Cardiac septum (tissue), 1 donor: ENCODE measurements around the gene MYLK3. TPM values are rescaled to one million over a fixed set of nuclear protein-coding genes. Genes with fewer than 3 reads are reported as not detected.

Experiments
- DNase-seq: peaks from one replicate; pipeline ENCODE4 v3.0.0-alpha.2; 2020; ENCODE audit warnings: low spot score
- intact Hi-C: fragments of 100-400 bp; cut with DNase I; formaldehyde crosslinking; loops from one replicate; pipeline ENCODE4 v1.14.0; 2022
- total RNA-seq: library from RNA; stranded (reverse); fragmentation: NEBNext Ultra II Directional; extraction: Animal tissue kit (Norgen Biotek cat#: 25700); gene quantifications from one replicate; pipeline ENCODE4 v1.2.1, GENCODE V29; 2021
- donor health status: DM: no; HTN: no; CAD: no.

The MYLK3 gene
- total RNA-seq, 1 donor from 2014 or later = 150 TPM

DNA sequence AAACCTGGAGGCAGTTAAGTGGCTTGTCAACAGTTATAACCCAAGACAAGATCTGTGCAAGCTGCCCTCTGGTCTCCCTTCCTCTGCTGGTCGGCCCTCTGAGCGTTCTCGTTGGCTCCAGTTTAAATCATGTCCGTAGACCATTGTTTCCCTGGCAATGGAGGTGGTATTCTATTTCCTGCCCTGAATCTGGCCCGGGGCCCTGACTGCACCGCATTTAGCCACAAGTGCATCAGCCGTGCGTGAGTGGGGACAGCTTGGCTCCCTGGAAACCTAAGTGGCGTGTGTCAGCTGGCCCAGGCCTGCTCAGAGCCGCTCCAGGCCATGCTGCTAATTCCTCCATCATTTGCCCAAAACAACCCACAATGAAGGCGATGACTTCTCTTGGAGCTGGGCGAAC is 15.0 kb upstream of the MYLK3 start:
- peak; percentile 86 for DNase-seq
- intact Hi-C loops = no loop called here

DNA sequence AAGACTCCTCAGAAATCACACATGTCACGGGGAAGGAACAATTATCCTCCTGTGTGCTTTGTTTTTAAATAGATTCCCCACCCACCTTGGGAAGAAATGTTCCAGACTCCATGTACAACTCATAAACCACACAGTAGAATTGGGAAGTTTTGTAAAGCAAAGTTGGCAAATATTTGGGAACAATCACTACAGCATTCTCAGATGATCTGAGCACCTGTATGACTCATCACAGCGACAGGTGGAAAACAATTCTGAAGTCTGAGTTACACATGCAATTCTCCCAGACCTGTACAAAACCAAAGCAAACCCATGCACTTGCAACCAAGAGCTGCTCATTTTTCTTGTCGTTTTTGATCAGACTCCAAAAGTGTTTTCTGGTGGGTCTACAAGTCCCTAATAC is 14.4 kb upstream of the MYLK3 start:
- intact Hi-C loops = no loop called here
- no peak for DNase-seq

DNA sequence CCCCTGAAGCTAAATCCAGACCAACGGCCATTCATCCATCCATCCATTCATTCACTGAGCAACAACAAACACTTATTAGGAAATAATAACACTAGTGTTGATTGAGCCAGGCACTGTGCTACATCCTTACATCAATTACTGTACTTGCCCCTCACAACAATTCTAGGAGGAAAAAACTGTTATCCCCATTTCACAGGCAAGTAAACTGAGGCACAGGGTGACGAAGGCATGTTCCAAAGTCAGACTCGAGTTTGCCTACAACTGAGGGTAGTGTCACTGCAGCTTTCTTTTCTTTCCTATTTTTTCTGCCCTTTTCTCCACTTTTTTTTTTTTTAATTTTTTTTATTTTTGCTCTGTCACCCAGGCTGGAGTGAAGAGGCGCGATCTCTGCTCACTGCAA is 11.2 kb upstream of the MYLK3 start:
- intact Hi-C loops = loop anchor here (5.0 kb wide), 1 partner anchor 72 kb away; the partner anchor contains the start of genes ORC6 and VPS35
- no peak for DNase-seq

DNA sequence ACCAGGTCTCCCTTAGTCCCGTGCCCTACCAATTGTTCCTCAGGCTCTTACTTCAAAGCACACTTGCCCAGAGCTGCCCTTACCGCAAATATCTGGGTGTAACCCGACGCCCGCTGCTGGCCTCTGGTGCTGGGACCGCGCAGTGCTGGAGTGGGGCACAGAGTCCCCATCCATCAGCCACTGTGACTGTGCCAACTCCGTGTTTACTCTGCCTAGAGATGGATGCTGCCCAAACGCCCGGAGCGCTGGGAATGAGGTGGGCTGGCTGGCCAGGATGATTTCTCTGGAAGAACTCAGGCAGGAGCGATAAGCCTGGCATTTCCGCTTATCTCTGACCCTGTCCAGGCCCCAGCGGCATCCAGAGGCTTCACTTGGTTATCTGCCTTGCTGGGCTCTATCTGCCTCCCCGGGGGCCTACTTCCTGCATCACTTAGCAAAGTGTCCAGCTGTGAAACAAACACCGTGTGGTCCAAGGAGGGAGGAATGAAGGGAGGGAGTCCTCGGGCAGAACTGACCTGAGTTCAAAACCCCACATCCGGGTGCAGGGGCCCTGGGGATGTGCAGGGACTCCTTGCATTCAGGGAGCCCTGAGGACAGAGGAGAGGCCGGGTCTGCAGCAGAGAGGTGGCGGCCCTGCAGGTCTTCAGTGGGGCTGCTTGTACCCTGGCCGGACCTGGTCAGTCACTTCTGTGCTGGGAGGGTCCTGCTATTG is 9.4 kb upstream of the MYLK3 start:
- intact Hi-C loops = loop anchor here (1.0 to 5.0 kb wide), 3 partner anchors 9 to 70 kb away; partner anchors contain the start of genes MYLK3, ORC6 and VPS35
- peak; percentile 91 for DNase-seq

DNA sequence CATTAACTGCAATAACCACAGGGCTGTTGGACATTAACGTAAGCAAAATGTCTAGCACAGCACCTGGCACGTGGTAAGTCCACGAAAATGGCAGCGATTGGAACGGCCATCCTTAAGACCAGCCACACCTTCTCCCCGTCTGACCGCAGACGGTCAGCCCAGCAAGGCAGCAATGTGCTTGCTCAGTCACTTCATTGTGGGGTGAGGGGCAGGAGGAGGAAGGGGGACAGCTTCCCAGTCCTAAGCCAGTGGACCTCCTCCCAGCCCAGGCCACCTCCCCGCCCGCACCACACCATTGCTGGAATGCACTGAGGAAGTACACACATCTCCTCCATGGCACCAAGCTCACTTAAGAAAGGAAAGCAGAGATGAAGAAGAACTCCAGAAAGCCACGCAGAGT is 8.6 kb upstream of the MYLK3 start:
- DNase-seq = peak; percentile 64
- intact Hi-C loops = loop anchor here (1.0 to 5.0 kb wide), 3 partner anchors 8 to 69 kb away; partner anchors contain the start of genes MYLK3, ORC6 and VPS35

DNA sequence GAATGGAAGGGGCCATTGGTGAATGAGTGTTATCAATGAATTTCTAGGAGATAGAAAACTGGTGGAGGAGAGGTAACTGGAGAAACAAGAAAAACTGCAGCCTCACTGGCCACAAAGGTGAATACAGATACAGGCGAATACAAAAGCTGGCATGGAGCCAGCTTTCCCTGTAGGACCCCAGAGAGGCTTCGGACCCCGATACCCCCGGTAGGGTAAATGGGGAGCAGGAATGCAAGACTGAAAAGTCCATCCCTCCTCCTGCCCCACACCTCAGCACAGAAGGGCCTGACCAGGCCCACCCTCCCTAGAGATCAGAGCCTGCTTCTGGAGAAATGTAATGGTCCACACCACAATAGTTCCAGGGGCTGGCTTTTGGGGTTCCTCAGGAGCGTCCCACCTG is 4.9 kb upstream of the MYLK3 start:
- intact Hi-C loops = no loop called here
- DNase-seq = no peak

DNA sequence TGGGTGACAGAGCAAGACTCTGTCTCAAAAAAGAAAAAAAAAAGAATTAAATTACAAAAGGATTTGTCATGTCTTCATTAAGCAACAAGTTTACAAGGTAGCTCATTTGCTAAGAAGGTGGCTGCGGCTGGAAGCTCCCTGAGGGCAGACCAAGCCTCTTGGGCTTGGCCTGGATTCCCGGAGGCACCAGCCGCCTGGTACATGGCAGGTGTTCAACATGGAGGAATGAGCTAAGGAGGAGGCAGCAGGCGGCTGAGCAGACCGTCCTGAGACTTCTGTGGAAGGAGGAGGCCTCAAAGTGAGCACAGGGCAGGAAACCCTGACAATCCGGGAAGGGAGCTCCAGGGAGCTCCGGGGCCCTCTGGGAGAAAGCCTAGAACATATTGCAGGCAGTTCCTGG is 3.2 kb upstream of the MYLK3 start:
- intact Hi-C loops = no loop called here
- peak; percentile 55 for DNase-seq

DNA sequence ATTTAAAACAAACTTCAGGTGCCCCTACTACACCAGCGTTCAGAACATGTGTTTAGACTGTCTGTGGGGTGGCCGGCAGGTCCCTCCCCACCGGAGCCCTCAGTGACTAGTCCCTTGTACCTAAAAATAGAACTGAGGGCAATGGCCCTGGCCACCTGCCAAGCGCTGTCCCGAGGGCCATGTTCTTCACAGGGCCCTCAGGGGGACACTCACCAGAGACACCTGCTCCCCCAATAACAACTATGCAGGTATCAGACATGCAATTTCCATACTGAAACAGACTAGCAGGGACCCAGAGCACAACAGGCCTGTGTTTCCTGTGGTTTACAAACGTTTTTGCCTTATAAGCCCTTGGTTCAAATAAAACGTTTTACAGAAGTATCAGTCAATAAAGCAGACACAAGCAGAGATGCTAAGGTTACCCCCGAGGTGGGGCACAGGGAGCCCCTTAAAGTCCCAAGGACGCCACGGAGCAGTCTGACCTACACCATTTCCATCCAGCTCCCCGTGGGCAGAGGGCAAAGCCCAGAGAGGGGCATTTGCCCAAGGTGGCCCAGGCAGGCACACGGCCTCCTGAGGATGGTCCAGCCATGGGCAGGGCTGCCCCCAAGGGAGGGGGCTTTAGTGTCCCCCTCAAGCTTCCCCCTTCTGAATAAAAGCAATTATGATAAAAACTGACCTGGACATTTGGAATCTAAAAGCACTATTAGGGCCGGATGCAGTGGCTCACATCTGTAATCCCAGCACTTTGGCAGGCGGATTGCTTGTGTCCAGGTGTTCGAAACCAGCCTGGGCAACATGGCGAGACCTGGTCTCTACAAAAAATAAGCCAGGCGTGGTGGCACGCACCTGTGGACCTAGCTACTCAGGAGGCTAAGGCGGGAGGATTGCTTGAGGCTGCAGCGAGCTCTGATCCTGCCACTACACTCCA is 896 bp upstream of the MYLK3 start:
- DNase-seq = peak; percentile 82
- intact Hi-C loops = loop anchor here (1.0 kb wide), 1 partner anchor 8 kb away; no protein-coding TSS in a partner anchor

DNA sequence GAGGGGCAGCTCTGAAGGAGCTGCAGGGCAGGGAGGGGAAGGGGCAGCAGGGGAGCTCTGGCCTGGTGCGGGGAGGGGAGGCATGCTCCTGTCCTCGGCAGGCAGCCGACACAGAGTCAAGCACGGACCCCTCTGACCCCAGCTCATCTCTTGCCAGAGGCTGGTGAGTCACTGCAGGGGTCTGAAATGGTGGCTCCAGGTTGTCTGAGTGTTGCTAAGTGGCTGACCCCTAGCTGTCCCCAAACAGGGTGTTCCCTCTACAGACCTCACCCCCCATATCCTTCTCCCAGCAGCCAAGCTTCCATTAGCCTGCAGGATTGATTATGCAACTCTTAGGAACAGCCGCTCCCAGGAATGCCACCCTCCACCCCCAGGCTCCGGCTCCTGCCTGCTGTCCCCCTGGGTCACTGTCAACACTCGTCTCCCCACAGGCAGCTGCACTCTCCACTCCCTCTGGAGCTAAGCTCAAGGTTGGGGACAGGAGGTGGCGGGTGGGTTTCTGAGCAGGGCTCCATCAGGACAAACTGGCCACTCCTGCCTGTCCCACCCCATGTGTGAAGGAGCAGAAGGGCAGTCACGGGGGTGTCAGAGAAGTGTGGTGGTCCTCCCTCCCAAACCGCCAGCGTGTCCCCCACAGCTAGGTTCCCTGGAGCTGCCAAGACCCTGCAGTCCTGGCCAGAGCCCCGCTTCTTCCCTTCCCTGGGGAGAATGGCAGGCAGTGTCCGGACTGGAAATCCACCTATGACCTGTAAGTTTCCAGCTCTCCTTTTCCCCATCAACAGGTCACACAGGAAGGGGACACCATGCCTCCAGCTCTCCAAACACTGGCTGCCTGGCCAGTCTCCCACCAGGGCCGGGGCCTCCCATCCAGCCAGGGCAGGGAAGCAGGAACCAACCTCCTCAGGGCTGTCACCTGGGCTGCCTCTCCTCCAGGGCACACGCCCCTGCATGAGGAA is 1.0 kb downstream of the MYLK3 start:
- intact Hi-C loops = loop anchor here (2.0 kb wide), 1 partner anchor 32 kb away; no protein-coding TSS in a partner anchor
- DNase-seq = peak; percentile 73

DNA sequence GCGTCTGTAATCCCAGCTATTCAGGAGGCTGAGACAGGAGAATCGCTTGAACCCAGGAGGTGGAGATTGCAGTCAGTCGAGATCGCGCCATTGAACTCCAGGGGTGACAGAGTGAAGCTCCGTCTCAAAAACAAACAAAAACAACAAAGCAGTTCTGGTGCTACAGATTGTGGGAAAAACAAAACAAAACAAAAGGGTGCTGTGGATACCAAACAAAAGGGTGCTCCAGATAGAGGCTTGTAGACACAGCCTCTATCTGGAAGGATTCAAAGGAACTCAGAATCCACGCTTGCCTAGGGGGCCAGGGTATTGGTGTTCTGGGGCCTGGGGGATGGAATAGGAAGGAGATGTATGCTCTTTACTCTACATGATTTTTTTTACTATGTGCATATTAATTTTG is 2.5 kb downstream of the MYLK3 start:
- no peak for DNase-seq
- intact Hi-C loops = loop anchor here (2.0 kb wide), 1 partner anchor 31 kb away; no protein-coding TSS in a partner anchor

DNA sequence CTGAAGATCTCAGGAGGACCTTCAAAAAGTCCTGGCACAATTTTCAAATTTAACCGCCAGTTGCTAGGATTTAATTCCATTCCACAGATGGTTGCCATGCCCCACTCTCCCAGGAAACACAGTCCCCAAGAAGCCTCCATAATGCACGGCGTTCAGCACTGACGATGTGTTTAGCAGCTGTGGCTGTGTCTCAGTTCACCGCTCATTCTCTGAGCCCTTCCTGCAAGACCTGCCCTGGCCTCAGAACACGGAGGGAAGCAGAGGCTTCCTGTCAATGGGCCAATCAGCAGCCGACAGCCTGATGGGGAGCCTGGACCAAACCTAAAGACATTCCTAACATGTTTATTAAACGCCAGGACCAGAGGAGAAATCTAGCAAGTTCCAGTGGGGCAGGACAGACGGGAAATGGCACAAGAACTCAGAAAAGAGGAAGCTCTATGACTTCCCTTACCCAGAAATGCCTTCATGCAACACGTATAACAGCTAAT is 4.9 kb downstream of the MYLK3 start:
- peak; percentile 85 for DNase-seq
- intact Hi-C loops = no loop called here

DNA sequence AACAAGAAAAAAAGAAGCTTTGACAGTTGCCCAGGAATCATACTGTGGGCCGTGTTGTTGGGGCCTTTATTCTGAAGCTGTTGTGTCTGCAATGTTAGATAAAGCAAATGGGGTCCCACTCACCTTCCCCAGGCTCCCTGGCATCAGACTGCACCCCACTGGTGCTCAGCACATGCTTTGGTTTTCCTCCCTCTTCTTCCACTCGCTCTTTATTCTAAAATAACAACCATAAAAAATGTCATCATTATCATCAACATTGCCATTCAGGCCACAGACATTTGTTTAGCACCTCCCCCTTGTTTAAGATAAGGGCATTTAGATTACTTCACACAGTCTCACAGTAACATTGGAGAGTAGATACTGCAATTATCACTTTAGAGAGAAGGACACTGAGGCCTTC is 8.2 kb downstream of the MYLK3 start:
- intact Hi-C loops = no loop called here
- no peak for DNase-seq

DNA sequence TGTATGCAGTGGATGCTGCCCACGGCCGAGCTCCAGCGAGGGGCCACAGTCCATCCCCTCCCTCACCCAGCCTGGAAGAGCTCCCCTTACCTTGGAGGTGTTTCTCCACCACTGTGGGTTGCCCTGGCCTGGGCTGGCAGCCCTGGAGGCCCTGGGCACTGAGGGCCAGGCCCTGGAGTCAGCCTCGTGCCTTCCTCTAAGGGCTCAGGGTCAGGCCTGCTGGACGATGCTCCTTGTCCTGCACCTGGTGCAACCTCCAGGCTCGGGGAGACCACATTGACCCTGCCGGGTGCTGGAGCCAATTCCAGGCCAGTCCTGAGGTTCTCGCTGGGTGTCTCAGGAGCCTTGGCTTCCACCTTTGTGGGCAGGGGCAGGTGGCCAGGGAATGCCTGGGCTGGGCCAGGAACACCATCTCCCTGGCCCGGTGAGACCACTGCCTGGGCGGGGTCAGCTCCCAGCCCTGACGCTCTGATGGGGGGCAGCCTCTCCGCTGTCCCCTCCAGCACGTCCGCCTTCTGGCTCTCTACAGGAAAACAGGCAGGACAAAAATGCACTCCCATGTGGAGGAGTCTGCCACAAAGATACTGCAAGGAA is 10.4 kb downstream of the MYLK3 start:
- intact Hi-C loops = no loop called here
- DNase-seq = peak; percentile 41

DNA sequence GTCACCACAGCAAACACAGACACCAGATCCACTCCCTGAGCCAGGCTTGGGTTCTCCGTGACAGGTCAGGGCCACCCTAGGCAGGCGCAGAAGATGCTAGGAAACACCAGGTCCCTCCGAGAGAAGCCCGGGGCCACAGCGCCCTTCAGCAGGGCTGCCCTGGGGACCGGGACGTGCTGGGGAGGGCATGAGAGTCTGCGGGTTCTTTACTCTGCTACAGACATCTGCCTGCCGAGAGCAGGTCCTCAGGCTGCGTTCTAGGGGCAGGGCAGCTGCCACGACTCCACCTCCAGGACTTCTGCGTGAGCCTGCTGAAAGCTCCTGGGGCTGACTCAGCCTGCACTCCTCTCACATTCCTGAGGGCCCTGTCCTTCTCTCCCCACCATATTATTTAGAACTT is 11.4 kb downstream of the MYLK3 start:
- intact Hi-C loops = no loop called here
- DNase-seq = peak; percentile 67

DNA sequence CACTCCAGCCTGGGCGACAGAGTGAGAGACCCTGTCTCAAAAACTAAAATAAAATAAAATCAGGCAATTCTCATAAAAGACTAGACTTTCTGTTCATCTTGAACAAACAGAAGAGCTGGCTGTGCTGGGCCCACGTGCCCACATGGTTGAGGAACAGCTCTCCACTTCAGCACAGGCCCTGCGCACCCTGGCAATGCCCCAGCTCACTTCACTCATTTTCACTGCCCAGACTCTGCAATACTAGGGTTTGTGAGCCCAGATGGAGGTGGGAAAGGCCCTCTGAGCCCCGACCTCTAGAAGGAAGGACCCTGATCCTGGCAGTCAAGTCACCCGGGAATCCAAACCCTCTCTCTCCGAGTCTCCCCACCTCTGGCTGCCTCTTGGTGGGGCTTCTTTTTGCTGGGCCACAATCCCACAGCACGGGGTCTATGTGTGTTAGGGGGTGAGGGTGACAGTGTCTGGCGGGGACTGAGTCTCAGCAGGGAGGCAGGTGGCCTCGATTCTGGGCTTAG is 14.8 kb downstream of the MYLK3 start:
- intact Hi-C loops = no loop called here
- peak; percentile 72 for DNase-seq

DNA sequence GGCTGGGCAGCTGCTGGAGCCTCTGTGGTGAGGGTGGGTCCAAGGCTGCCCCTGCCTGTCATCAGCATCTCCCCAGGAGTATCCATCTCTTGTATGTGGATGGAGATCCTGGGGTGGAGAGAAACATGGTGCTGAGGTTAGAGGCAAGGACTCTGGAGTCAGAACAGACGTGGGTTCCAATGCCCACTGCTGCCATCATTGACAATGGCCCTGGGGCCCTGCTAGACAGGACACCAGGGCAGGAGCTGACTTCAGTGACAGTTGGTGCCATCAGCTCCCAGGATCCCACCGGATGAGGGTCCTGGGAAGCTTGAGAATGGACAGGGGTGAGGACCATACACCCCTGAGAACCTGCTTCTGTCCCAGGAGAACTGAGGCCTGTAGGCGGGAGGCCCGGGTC is 15.6 kb downstream of the MYLK3 start:
- DNase-seq = no peak
- intact Hi-C loops = no loop called here

DNA sequence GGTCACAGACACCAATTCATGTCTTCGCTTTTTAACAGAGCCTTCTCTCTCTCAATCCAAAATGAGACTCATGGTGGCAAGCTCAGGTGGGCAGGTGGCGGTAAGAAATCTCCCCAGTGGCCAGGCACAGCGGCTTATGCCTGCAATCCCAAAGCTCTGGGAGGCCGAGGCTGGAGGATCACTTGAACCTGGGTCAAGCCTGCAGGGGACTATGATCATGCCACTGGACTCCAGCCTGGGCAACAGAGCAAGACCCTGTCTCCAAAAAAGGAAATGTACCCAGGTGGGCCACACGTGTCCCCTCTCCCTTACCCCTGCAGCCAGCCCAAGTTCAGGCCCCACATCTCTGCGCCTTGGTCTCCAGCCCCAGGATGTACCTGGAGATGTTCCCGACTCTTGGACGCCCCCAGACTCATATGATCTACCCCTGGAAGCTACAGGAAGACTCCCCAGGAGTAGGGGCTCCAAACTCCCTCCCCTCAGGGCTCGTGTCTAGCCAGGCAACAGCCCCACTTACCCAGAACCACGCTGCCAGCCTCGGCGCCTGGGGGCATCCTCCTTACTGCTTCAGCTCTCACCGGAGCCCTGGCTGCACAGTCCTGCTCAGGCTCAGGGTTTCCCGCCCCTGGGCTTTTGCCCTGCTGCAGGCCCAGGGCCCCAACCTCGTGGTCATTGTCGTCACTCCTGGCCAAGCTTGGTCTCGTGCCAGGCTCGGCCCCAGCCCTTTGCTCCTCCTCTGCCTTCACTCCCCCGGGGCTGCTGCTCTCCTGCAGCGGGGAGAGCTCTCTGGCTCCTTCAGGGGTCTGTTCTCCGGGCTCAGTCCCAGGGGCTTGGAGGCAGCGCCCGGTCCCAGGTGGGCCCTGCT is 16.2 kb downstream of the MYLK3 start:
- peak; percentile 82 for DNase-seq
- intact Hi-C loops = no loop called here
